PFSK-1 (cell line): Measurements from ENCODE around the gene MCTP1.

ENCODE experiments used
- FOXP2 ChIP-seq: optimal IDR thresholded peaks from 2 replicates; pipeline ENCODE3; 2011; ENCODE audit warnings: borderline replicate concordance, control low read depth, inconsistent platforms; ENCODE audit not compliant: insufficient read depth; ENCODE audit errors: extremely low read length, extremely low read depth
- POLR2AphosphoS5 ChIP-seq: IDR thresholded peaks from 2 replicates; pipeline ENCODE4 v1.6.1; 2012; ENCODE audit warnings: low read depth, mild to moderate bottlenecking, control low read depth, low read length, moderate library complexity
- SIN3A ChIP-seq: IDR thresholded peaks from 2 replicates; pipeline ENCODE4 v1.6.1; 2012; ENCODE audit warnings: mild to moderate bottlenecking, low read length, moderate library complexity, borderline replicate concordance; ENCODE audit not compliant: insufficient read depth
- TAF1 ChIP-seq: IDR thresholded peaks from 2 replicates; pipeline ENCODE4 v1.6.1; 2012; ENCODE audit warnings: low read length, control low read depth, borderline replicate concordance; ENCODE audit not compliant: insufficient read depth
- TF ChIP-seq, protein P1 (sequence below), 2 experiments: IDR thresholded peaks; 2 replicates each; pipeline versions ENCODE4 v1.6.1 to v1.8.0; 2011 to 2012; ENCODE audit warnings: low read depth in 2 of 2, low read length in 2 of 2, control low read depth in 1 of 2, inconsistent platforms in 1 of 2, mild to moderate bottlenecking in 1 of 2, moderate library complexity in 1 of 2; ENCODE audit not compliant: insufficient read depth in 1 of 2

The MCTP1 gene

GRCh38 chr5:95081982-95082381 is 202.9 kb downstream of the MCTP1 start:
- TF ChIP-seq POLR2AphosphoS5 (no peak), SIN3A (no peak), TAF1 (no peak), FOXP2 (no peak)
- TF ChIP-seq, protein P1, sequence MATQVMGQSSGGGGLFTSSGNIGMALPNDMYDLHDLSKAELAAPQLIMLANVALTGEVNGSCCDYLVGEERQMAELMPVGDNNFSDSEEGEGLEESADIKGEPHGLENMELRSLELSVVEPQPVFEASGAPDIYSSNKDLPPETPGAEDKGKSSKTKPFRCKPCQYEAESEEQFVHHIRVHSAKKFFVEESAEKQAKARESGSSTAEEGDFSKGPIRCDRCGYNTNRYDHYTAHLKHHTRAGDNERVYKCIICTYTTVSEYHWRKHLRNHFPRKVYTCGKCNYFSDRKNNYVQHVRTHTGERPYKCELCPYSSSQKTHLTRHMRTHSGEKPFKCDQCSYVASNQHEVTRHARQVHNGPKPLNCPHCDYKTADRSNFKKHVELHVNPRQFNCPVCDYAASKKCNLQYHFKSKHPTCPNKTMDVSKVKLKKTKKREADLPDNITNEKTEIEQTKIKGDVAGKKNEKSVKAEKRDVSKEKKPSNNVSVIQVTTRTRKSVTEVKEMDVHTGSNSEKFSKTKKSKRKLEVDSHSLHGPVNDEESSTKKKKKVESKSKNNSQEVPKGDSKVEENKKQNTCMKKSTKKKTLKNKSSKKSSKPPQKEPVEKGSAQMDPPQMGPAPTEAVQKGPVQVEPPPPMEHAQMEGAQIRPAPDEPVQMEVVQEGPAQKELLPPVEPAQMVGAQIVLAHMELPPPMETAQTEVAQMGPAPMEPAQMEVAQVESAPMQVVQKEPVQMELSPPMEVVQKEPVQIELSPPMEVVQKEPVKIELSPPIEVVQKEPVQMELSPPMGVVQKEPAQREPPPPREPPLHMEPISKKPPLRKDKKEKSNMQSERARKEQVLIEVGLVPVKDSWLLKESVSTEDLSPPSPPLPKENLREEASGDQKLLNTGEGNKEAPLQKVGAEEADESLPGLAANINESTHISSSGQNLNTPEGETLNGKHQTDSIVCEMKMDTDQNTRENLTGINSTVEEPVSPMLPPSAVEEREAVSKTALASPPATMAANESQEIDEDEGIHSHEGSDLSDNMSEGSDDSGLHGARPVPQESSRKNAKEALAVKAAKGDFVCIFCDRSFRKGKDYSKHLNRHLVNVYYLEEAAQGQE (IDR thresholded peaks at IDR 0.05; ENCODE audit: insufficient read depth in 1 of 2, low read depth in 2 of 2, low read length in 2 of 2), result no peak

GRCh38 chr5:95081500-95081960 is 203.4 kb downstream of the MCTP1 start:
- TF ChIP-seq FOXP2, result no peak
- no peak for TF ChIP-seq TAF1
- TF ChIP-seq SIN3A, result no peak
- TF ChIP-seq, protein P1 (IDR thresholded peaks at IDR 0.05; ENCODE audit: insufficient read depth in 1 of 2, low read depth in 2 of 2, low read length in 2 of 2), result no peak
- TF ChIP-seq POLR2AphosphoS5, result no peak

DNA sequence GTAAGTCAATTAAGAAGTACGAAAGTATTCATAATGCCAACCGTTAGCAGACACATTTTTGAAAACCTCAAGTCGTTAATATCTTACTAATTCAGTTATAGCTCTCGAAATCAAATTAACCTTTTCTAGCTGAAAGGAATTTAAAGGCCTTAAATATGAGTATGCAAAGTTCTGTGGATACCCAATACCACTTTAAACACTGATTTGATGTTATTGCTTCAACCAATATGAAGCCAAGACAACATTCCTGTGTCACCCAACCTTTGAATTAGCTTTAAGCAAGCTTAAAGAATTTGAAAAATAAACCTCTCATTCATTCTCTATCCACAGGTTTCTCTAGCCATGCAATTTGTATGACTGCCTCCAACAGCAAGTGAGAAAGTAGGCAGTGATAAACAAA is 204.5 kb downstream of the MCTP1 start:
- no peak for TF ChIP-seq TAF1
- TF ChIP-seq SIN3A, result no peak
- TF ChIP-seq POLR2AphosphoS5, result no peak
- TF ChIP-seq, protein P1 (IDR thresholded peaks at IDR 0.05; ENCODE audit: insufficient read depth in 1 of 2, low read depth in 2 of 2, low read length in 2 of 2), result no peak
- TF ChIP-seq FOXP2, result no peak

- TF ChIP-seq SIN3A (no peak), TAF1 (no peak), POLR2AphosphoS5 (no peak), FOXP2 (no peak)
- TF ChIP-seq, protein P1 (IDR thresholded peaks at IDR 0.05; ENCODE audit: insufficient read depth in 1 of 2, low read depth in 2 of 2, low read length in 2 of 2), result no peak
These were observed 204.9 kb downstream of the MCTP1 start for GRCh38 chr5:95080030-95080429.

DNA sequence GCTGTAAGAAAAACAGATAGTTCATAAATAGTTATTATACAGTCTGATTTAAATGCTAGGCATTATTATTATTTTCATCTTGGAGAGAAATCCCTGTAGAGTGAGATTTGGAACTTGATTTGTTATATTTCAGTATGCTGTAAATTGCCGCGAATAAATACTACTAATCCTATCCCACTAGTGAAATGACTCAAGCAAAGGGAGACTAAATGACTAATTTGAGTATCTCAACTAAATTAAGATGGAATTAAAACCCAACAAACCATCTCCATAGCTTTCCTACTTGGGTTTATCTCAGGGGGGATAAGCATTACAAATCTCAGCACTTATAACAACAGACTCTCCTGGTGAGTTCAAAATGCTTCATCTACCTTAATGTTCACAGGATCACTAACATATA is 206.0 kb downstream of the MCTP1 start:
- no peak for TF ChIP-seq POLR2AphosphoS5
- no peak for TF ChIP-seq TAF1
- no peak for TF ChIP-seq FOXP2
- TF ChIP-seq, protein P1 (IDR thresholded peaks at IDR 0.05; ENCODE audit: insufficient read depth in 1 of 2, low read depth in 2 of 2, low read length in 2 of 2), result no peak
- no peak for TF ChIP-seq SIN3A
